HCT116 (cell line): ENCODE measurements around the gene HSD17B7. TPM values are rescaled to one million over a fixed set of nuclear protein-coding genes. Genes with fewer than 3 reads are reported as not detected.
A peak's percentile ranks its signal among the peaks of the same experiment; 100 is the strongest.

Experiments used
- ATAC-seq: fragments of 200-7000 bp; cut with Tn5 transposase; 2 replicates; pipeline ENCODE4 v1.9.1; 2020; ENCODE audit warnings: mild to moderate bottlenecking, moderate library complexity
- BruUV-seq: library from RNA; stranded (reverse); fragments of 400-500 nt; replicated peaks from 2 replicates; lab custom pipeline; 2021; lab: Mats Ljungman, UMichigan
- CTCF ChIA-PET: fragments of 300-600 bp; sonication (Branson Sonifier 250); formaldehyde crosslinking; loops from one replicate; lab custom pipeline; 2021; ENCODE audit warnings: antibody characterized with exemption; lab: Charles Lee
- POLR2A ChIA-PET: fragments of 300-600, 350-600 bp; sonication (Branson Sonifier 250); formaldehyde crosslinking; loops from one replicate; lab custom pipeline; 2021; ENCODE audit warnings: antibody characterized with exemption; lab: Charles Lee
- RAD21 ChIA-PET, 2 experiments: fragments of 300-600 bp; sonication (Branson Sonifier 250); formaldehyde crosslinking; loops; one replicate each; lab custom pipeline; 2023; ENCODE audit warnings: low total read pairs in 2 of 2; ENCODE audit not compliant: uncharacterized antibody in 2 of 2, unreplicated experiment in 2 of 2, low non-redundant PET in 1 of 2; lab: Charles Lee
- DNase-seq: peaks from one replicate; pipeline ENCODE4 v3.0.0-alpha.2; 2010; ENCODE audit warnings: low read depth, low spot score
- H2AFZ ChIP-seq: fragments of 200-600 bp; shearing (Covaris generic), sonication (generic); 2 replicates; pipeline ENCODE4 v1.6.1; 2017; ENCODE audit warnings: low read depth, mixed run types, mixed read lengths, antibody characterized with exemption, low read length; ENCODE audit not compliant: poor library complexity, severe bottlenecking
- H3K27ac ChIP-seq: 2 replicates; pipeline ENCODE4 v1.5.1; 2012; ENCODE audit warnings: low read depth, low read length
- H3K27me3 ChIP-seq: fragments of 200-600 bp; sonication (generic); 2 replicates; pipeline ENCODE4 v1.6.1; 2016; ENCODE audit warnings: mixed run types, low read length, mixed read lengths; ENCODE audit not compliant: insufficient read depth
- H3K36me3 ChIP-seq, 2 experiments: fragments of 200-500 bp in 1 of 2; fragments of 200-600 bp in 1 of 2; sonication (Bioruptor generic) in 1 of 2; sonication (generic) in 1 of 2; 2 replicates each; pipeline versions ENCODE4 v1.5.1 to v1.6.1; 2014 to 2016; ENCODE audit warnings: low read length in 2 of 2, inconsistent platforms in 1 of 2, mixed read lengths in 1 of 2, mixed run types in 1 of 2; ENCODE audit not compliant: insufficient read depth in 2 of 2, control insufficient read depth in 1 of 2
- H3K4me1 ChIP-seq, 2 experiments: fragments of 200-600 bp in 1 of 2; sonication (generic) in 1 of 2; 2 replicates each; pipeline versions ENCODE4 v1.5.1 to v1.6.1; 2012 to 2017; ENCODE audit warnings: low read length in 2 of 2, inconsistent platforms in 1 of 2, mild to moderate bottlenecking in 1 of 2, mixed read lengths in 1 of 2, mixed run types in 1 of 2, moderate library complexity in 1 of 2; ENCODE audit not compliant: insufficient read depth in 2 of 2, control insufficient read depth in 1 of 2
- H3K4me2 ChIP-seq: fragments of 200-600 bp; sonication (generic); 2 replicates; pipeline ENCODE4 v1.6.1; 2017; ENCODE audit warnings: mixed run types, low read length, mixed read lengths
- H3K4me3 ChIP-seq, 2 experiments: fragments of 200-600 bp in 1 of 2; sonication (generic) in 1 of 2; replicated peaks in 1 of 2; 2 replicates each; pipeline ENCODE4 v1.5.1; 2011 to 2016; ENCODE audit warnings: low read length in 2 of 2, control low read depth in 1 of 2, low read depth in 1 of 2, mild to moderate bottlenecking in 1 of 2, mixed read lengths in 1 of 2, mixed run types in 1 of 2
- H3K79me2 ChIP-seq: fragments of 200-600 bp; sonication (generic); 2 replicates; pipeline ENCODE4 v1.6.1; 2017; ENCODE audit warnings: mild to moderate bottlenecking, mixed run types, low read length, moderate library complexity, mixed read lengths; ENCODE audit not compliant: insufficient read depth
- H3K9ac ChIP-seq: fragments of 200-600 bp; sonication (generic); 2 replicates; pipeline ENCODE4 v1.6.1; 2016; ENCODE audit warnings: low read length, mixed read lengths
- H3K9me2 ChIP-seq: fragments of 200-600 bp; sonication (generic), shearing (Covaris generic); 2 replicates; pipeline ENCODE4 v1.6.1; 2017; ENCODE audit warnings: mixed run types, mild to moderate bottlenecking, moderate library complexity; ENCODE audit not compliant: insufficient read depth
- H3K9me3 ChIP-seq, 2 experiments: fragments of 200-500 bp in 1 of 2; fragments of 200-600 bp in 1 of 2; sonication (Bioruptor generic) in 1 of 2; sonication (generic) in 1 of 2; 2 replicates each; pipeline ENCODE4 v1.6.1; 2014 to 2017; ENCODE audit warnings: low read length in 2 of 2, mixed read lengths in 2 of 2, inconsistent platforms in 1 of 2, low read depth in 1 of 2, mild to moderate bottlenecking in 1 of 2, mixed run types in 1 of 2, moderate library complexity in 1 of 2; ENCODE audit not compliant: control insufficient read depth in 1 of 2, insufficient read depth in 1 of 2
- H4K20me1 ChIP-seq: fragments of 200-600 bp; sonication (generic), shearing (Covaris generic); 2 replicates; pipeline ENCODE4 v1.6.1; 2017; ENCODE audit warnings: mixed run types, mild to moderate bottlenecking, moderate library complexity; ENCODE audit not compliant: insufficient read depth
- EGR1 ChIP-seq: IDR thresholded peaks from 2 replicates; pipeline ENCODE4 v1.6.1; 2012; ENCODE audit warnings: low read depth
- EZH2 ChIP-seq: fragments of 200-600 bp; sonication (generic); IDR thresholded peaks from 2 replicates; pipeline ENCODE4 v1.6.1; 2017; ENCODE audit warnings: antibody characterized with exemption, mixed run types
- FOSL1 ChIP-seq: IDR thresholded peaks from 2 replicates; pipeline ENCODE4 v1.6.1; 2012; ENCODE audit warnings: low read depth
- JUND ChIP-seq: IDR thresholded peaks from 2 replicates; pipeline ENCODE4 v1.6.1; 2012
- RAD21 ChIP-seq: IDR thresholded peaks from 2 replicates; pipeline ENCODE4 v1.6.1; 2012; ENCODE audit warnings: low read depth, mild to moderate bottlenecking
- TCF7L2 ChIP-seq: IDR thresholded peaks from 2 replicates; pipeline ENCODE4 v1.7.0; 2011; ENCODE audit warnings: borderline replicate concordance, inconsistent platforms; ENCODE audit not compliant: insufficient read depth, insufficient read length; ENCODE audit errors: extremely low read depth
- ZFX ChIP-seq: fragments of 450-650 bp; IDR thresholded peaks from 2 replicates; pipeline ENCODE4 v1.6.1; 2017
- intact Hi-C: fragments of 100-400 bp; cut with micrococcal nuclease; formaldehyde crosslinking; loops from 2 replicates; pipeline ENCODE4 v1.10.0; 2022
- total RNA-seq: library from RNA; stranded (reverse); gene quantifications from one replicate; pipeline ENCODE4 v1.2.1, GENCODE V29; 2021; ENCODE audit not compliant: unreplicated experiment
- TF ChIP-seq, protein P1 (sequence below): IDR thresholded peaks from 2 replicates; pipeline ENCODE4 v1.6.1; 2011; ENCODE audit warnings: mild to moderate bottlenecking, low read length, moderate library complexity; ENCODE audit not compliant: insufficient replicate concordance; ENCODE audit errors: extremely low read depth
- TF ChIP-seq, protein P2 (sequence below): IDR thresholded peaks from 2 replicates; pipeline ENCODE4 v1.6.1; 2012; ENCODE audit warnings: low read depth
- TF ChIP-seq, protein P3 (sequence below), 3 experiments: fragments of 200-600 bp in 1 of 3; sonication (generic) in 1 of 3; IDR thresholded peaks in 2 of 3; conservative IDR thresholded peaks in 1 of 3; 2 replicates each; pipeline ENCODE4 v1.5.1; 2012 to 2017; ENCODE audit warnings: low read depth in 2 of 3, low read length in 2 of 3, antibody characterized with exemption in 1 of 3, borderline replicate concordance in 1 of 3, control low read depth in 1 of 3, mild to moderate bottlenecking in 1 of 3, mixed read lengths in 1 of 3, mixed run types in 1 of 3, moderate library complexity in 1 of 3; ENCODE audit not compliant: insufficient read depth in 1 of 3

Gene HSD17B7
- total RNA-seq, 1 experiment from 2014 or later = 22.6 TPM

DNA sequence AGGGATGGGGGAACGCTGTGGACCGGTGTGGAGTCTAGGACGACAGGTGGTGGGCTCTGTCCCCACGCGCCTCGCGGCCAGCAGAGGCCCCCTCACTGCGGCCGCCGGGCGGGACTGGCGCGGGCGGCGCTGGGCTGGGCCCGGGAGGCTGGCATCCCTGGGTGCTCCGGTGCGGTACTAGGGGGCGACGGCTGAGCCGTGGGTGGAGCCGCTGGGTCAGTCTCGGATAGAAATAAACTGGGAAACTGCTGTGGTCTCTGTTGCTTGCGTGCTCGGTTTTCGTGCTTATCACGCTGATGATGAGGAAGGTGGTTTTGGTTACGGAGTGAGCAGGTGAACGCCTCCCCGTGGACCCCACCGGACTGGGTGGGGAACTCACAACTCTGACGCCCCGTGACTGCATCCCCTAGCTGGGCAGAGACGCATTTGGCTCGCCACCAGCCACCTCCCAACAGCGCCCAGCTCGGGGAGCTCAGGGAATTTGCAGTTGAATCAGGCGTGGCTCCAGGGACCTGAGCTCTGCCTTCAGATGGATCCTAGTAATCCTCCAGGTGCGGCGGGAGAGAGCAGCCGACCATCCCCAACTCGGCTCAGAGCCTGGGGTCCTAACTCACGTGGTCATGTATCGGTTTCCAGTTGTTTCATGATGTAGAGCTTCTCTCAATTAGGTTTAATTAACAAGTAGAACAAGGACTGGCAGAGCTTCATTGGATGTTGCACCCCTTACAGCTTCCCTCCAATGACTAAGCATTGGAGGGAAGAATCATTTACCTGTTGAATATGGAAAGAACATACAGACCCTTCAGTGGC lies 32.1 kb downstream of the HSD17B7 start:
- intact Hi-C loops = no loop called here
- peak; percentile 13 for DNase-seq
- BruUV-seq = no TSS peak
- CTCF ChIA-PET = interaction anchor here (1.4 kb wide), 1 partner anchor 766 kb away, joined by 4 read pairs; no protein-coding TSS in a partner anchor
- peak overlapping the region; percentile 45 to 62 for H3K4me3 ChIP-seq
- H3K27ac ChIP-seq = no peak overlapping the region
- H3K36me3 ChIP-seq = no peaks in the 10 kb centered on the region
- H4K20me1 ChIP-seq = no peaks in the 10 kb centered on the region
- no peaks in the 10 kb centered on the region for H3K27me3 ChIP-seq
- no peaks in the 10 kb centered on the region for H3K9me2 ChIP-seq
- TF ChIP-seq FOSL1 (no peak), RAD21 (no peak), ZFX (no peak), EGR1 (no peak), EZH2 (no peak), JUND (no peak), TCF7L2 (no peak)
- TF ChIP-seq, protein P1, sequence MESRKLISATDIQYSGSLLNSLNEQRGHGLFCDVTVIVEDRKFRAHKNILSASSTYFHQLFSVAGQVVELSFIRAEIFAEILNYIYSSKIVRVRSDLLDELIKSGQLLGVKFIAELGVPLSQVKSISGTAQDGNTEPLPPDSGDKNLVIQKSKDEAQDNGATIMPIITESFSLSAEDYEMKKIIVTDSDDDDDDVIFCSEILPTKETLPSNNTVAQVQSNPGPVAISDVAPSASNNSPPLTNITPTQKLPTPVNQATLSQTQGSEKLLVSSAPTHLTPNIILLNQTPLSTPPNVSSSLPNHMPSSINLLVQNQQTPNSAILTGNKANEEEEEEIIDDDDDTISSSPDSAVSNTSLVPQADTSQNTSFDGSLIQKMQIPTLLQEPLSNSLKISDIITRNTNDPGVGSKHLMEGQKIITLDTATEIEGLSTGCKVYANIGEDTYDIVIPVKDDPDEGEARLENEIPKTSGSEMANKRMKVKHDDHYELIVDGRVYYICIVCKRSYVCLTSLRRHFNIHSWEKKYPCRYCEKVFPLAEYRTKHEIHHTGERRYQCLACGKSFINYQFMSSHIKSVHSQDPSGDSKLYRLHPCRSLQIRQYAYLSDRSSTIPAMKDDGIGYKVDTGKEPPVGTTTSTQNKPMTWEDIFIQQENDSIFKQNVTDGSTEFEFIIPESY = no peak
- TF ChIP-seq, protein P2, sequence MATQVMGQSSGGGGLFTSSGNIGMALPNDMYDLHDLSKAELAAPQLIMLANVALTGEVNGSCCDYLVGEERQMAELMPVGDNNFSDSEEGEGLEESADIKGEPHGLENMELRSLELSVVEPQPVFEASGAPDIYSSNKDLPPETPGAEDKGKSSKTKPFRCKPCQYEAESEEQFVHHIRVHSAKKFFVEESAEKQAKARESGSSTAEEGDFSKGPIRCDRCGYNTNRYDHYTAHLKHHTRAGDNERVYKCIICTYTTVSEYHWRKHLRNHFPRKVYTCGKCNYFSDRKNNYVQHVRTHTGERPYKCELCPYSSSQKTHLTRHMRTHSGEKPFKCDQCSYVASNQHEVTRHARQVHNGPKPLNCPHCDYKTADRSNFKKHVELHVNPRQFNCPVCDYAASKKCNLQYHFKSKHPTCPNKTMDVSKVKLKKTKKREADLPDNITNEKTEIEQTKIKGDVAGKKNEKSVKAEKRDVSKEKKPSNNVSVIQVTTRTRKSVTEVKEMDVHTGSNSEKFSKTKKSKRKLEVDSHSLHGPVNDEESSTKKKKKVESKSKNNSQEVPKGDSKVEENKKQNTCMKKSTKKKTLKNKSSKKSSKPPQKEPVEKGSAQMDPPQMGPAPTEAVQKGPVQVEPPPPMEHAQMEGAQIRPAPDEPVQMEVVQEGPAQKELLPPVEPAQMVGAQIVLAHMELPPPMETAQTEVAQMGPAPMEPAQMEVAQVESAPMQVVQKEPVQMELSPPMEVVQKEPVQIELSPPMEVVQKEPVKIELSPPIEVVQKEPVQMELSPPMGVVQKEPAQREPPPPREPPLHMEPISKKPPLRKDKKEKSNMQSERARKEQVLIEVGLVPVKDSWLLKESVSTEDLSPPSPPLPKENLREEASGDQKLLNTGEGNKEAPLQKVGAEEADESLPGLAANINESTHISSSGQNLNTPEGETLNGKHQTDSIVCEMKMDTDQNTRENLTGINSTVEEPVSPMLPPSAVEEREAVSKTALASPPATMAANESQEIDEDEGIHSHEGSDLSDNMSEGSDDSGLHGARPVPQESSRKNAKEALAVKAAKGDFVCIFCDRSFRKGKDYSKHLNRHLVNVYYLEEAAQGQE = no peak
- TF ChIP-seq, protein P3, sequence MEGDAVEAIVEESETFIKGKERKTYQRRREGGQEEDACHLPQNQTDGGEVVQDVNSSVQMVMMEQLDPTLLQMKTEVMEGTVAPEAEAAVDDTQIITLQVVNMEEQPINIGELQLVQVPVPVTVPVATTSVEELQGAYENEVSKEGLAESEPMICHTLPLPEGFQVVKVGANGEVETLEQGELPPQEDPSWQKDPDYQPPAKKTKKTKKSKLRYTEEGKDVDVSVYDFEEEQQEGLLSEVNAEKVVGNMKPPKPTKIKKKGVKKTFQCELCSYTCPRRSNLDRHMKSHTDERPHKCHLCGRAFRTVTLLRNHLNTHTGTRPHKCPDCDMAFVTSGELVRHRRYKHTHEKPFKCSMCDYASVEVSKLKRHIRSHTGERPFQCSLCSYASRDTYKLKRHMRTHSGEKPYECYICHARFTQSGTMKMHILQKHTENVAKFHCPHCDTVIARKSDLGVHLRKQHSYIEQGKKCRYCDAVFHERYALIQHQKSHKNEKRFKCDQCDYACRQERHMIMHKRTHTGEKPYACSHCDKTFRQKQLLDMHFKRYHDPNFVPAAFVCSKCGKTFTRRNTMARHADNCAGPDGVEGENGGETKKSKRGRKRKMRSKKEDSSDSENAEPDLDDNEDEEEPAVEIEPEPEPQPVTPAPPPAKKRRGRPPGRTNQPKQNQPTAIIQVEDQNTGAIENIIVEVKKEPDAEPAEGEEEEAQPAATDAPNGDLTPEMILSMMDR (IDR thresholded peaks at IDR 0.05 in 2 of 3, conservative IDR thresholded peaks at IDR 0.05 in 1 of 3; ENCODE audit: borderline replicate concordance in 1 of 3, insufficient read depth in 1 of 3, low read depth in 2 of 3, low read length in 2 of 3) = no peak
- TF ChIP-seq, all 23 proteins: peak for 0
- peak; percentile 84 for ATAC-seq
- peak overlapping the region; percentile 43 for H3K9ac ChIP-seq
- RAD21 ChIA-PET = no interaction called here
- no peaks in the 10 kb centered on the region for H3K9me3 ChIP-seq
- POLR2A ChIA-PET = no interaction called here
- H3K4me1 ChIP-seq = peaks cover 6 to 22% of the 10 kb centered on the region in 2 experiments
- peak overlapping the region; percentile 87 for H3K4me2 ChIP-seq
- H3K79me2 ChIP-seq = no peaks in the 10 kb centered on the region
- H2AFZ ChIP-seq = peak overlapping the region; percentile 71
